ENCODE data around the gene DPH2. TPM values are rescaled to one million over a fixed set of nuclear protein-coding genes. Genes with fewer than 3 reads are reported as not detected.

Gene DPH2
- total and polyA plus RNA-seq, 8 donors = 6.4 to 93.2 (median 13.8) TPM

- H3K27me3 ChIP-seq = no peaks in the 10 kb centered on the region
- peak; percentile 91 to 93 for DNase-seq
- H3K4me3 ChIP-seq = peak within 1 kb of the TSS; percentile 62 to 78 (median 72)
- WGBS, 5 donors = 0 to 2% (median 1%) methylated on average over 15 to 66 of the region's 66 CpGs
- intact Hi-C loops (cut with DNase I; ENCODE audit: low total_unique reads) = no loop called here
- peak within 1 kb of the TSS; percentile 80 to 90 (median 84) for H3K27ac ChIP-seq
- peaks cover 15 to 47% (median 25%) of the 10 kb centered on the region in 4 donors for H3K4me1 ChIP-seq
- no peaks in the 10 kb centered on the region for H3K9me3 ChIP-seq
- TF ChIP-seq POLR2AphosphoS5 (IDR thresholded peaks at IDR 0.05) (peak in 2 of 3 donors; percentile 17 to 59), CTCF (IDR thresholded peaks at IDR 0.05) (no peak)
- H3K36me3 ChIP-seq = no peaks in the 10 kb centered on the region
Measured at GRCh38 chr1:43991476-43992231, 21.8 kb downstream of the DPH2 start, which contains the start of gene CCDC24. TSS of gene CCDC24 (plus strand) at chr1:43991599. CDS start at chr1:43991879, 280 bp downstream.

GRCh38 chr1:43992232-43992995 lies 22.6 kb downstream of the DPH2 start:
- 29 to 45% (median 35%) methylated on average over 10 to 11 of the region's 11 CpGs for WGBS, 5 donors
- H3K4me3 ChIP-seq = peak overlapping the region; percentile 62 to 78 (median 72)
- DNase-seq = no peak
- H3K27me3 ChIP-seq = no peaks in the 10 kb centered on the region
- TF ChIP-seq CTCF (IDR thresholded peaks at IDR 0.05) = no peak
- no peak for TF ChIP-seq POLR2A (IDR thresholded peaks at IDR 0.05)
- TF ChIP-seq EP300 (IDR thresholded peaks at IDR 0.05) = no peak
- no peak for TF ChIP-seq POLR2AphosphoS5 (IDR thresholded peaks at IDR 0.05)
- no peaks in the 10 kb centered on the region for H3K36me3 ChIP-seq
- intact Hi-C loops (cut with DNase I; ENCODE audit: low total_unique reads) = no loop called here
- H3K4me1 ChIP-seq = peaks cover 15 to 47% (median 27%) of the 10 kb centered on the region in 4 donors
- no peaks in the 10 kb centered on the region for H3K9me3 ChIP-seq
- peak overlapping the region; percentile 80 to 90 (median 84) for H3K27ac ChIP-seq

- TF ChIP-seq CTCF (IDR thresholded peaks at IDR 0.05) (no peak), EP300 (IDR thresholded peaks at IDR 0.05) (no peak), POLR2A (IDR thresholded peaks at IDR 0.05) (no peak), POLR2AphosphoS5 (IDR thresholded peaks at IDR 0.05) (no peak)
- intact Hi-C loops (cut with DNase I; ENCODE audit: low total_unique reads) = no loop called here
- 89 to 95% (median 94%) methylated on average over 9 of the region's 9 CpGs for WGBS, 5 donors
- no peak overlapping the region for H3K4me3 ChIP-seq
- H3K27me3 ChIP-seq = no peaks in the 10 kb centered on the region
- H3K4me1 ChIP-seq = peaks cover 15 to 54% (median 32%) of the 10 kb centered on the region in 4 donors
- no peaks in the 10 kb centered on the region for H3K9me3 ChIP-seq
- no peak for DNase-seq
- H3K27ac ChIP-seq = no peak overlapping the region
- no peaks in the 10 kb centered on the region for H3K36me3 ChIP-seq
Measured at GRCh38 chr1:43993206-43993914, 23.6 kb downstream of the DPH2 start.

- Histone ChIP-seq H3K27me3 (no peaks in the 10 kb centered on the region), H3K36me3 (no peaks in the 10 kb centered on the region), H3K9me3 (no peaks in the 10 kb centered on the region), H3K4me3 (no peak overlapping the region), H3K4me1 (peaks cover 15 to 54% (median 32%) of the 10 kb centered on the region in 4 donors), H3K27ac (no peak overlapping the region)
- 73 to 90% (median 83%) methylated on average over 7 of the region's 7 CpGs for WGBS, 5 donors
- TF ChIP-seq EP300 (IDR thresholded peaks at IDR 0.05) = no peak
- no peak for TF ChIP-seq POLR2A (IDR thresholded peaks at IDR 0.05)
- no peak for TF ChIP-seq POLR2AphosphoS5 (IDR thresholded peaks at IDR 0.05)
- no peak for TF ChIP-seq CTCF (IDR thresholded peaks at IDR 0.05)
- DNase-seq = no peak
- intact Hi-C loops (cut with DNase I; ENCODE audit: low total_unique reads) = no loop called here
Measured at GRCh38 chr1:43994071-43994470, 24.3 kb downstream of the DPH2 start.
